HG02610 (cell line): Measurements from ENCODE around the gene SIRT4.
"Not testable (repeated sequence)": the region's sequence is repeated elsewhere in the genome, so short reads cannot be mapped to it uniquely, and the experiment has no call there.

Experiments used
- ATAC-seq: cut with Tn5 transposase; IDR thresholded peaks from one replicate; pipeline ENCODE4 v1.9.1; 2021; ENCODE audit warnings: mild to moderate bottlenecking, moderate library complexity; ENCODE audit not compliant: unreplicated experiment

Gene SIRT4

DNA sequence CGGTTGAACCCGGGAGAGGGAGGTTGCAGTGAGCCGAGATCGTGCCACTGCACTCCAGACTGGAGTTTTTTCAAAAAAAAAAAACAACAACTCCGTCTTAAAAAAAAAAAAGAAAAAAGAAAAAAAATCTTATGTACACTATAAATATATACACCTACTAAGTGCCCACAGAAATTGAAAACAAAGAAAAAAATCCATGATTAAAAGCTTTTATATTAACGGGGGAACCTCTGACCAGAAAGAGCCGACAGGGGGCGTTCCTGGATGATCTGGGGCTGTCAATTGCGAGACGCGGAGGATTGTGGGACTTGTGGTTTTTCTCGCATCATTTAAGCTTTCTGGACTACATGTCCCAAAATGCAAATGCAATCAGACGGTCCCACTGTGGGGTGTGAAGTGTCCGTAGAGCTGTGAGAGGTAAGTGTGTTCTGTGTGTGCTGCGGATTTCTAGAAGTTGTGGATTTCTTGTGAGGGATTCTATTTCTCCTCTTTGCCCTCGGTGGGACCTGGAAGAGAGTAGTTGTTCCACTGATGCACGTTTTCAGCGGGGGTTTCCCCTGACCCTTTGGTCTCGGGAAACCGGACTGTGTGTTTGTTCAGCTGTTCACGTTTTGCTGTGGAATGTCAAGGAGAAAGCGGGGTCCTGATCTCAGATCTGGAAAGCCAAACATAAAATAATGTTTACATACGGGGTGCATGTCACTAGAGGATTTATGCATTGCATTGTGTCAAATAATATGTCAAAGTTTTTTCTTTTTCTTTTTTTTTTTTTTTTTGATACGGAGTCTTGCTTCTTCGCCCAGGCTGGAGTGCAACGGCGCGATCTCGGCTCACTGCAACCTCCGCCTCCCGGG is at the start of gene SIRT4:
SIRT4 (plus strand) TSS at position 360 of the 854 bp plus-strand sequence. CDS start 1,241 bp downstream, outside the sequence.
- ATAC-seq, result peak; percentile 95

GRCh38 chr12:120253313-120253712 is 48.8 kb upstream of the SIRT4 start:
- ATAC-seq, result not testable (repeated sequence)

DNA sequence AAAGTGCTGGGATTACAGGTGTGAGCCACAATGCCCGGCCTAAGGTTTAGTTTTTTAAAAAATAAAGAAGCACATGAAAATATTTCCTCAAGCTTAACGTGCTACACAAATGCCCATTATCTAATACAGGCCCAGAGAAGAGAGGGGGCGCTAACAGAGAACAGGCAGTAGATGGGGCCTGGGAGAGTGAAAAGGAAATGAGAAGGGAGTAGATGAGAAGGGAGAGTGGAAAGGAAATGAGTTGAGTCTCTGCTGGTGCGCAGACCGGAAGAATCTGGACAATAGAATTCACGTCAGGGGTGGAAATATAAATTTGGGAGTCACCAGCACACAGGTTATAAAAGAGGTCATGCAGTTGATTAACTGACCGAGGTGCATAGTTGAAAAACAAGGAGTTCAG is 47.3 kb upstream of the SIRT4 start:
- no peak for ATAC-seq

DNA sequence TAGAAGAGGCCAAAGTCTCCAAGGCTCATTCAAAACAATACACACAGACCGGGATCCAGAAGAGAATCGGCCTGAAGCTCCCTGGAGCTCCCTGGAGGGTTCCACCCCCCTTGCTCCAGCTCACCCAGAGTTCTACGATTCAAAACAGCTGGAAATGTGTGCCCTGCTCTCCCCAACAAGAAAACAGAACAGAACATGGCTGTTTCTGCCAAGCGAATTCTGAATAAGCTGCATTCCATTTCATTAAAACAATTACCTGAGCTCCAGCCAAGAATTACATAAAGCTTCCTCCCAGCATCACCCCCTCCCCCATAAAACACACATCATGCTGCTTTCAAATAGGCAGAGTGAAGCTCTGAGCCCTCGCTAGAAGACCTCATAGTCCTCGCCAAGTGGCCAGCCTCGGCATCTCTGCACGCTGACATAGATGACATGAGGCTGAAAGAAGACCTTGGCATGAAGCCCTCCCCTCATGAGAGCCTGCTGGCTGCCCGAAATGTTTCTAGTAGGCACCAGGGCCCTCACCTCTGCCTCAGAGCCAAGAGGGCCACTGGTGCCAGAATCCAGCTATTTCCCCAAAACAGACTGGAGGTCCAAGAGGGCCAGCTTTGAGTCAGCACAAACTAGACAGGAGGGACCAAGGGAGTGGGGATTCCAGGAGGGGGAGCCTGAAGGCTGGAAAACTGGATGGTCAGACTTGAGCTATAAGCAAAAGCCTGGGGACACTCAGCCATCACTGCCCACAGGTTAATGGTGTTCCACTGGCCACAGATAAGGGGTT is 44.9 kb upstream of the SIRT4 start:
- ATAC-seq, result no peak

- ATAC-seq, result no peak
Observed at GRCh38 chr12:120258323-120258896, 43.7 kb upstream of the SIRT4 start.

- ATAC-seq, result no peak
Observed at GRCh38 chr12:120259418-120260202, 42.5 kb upstream of the SIRT4 start.

DNA sequence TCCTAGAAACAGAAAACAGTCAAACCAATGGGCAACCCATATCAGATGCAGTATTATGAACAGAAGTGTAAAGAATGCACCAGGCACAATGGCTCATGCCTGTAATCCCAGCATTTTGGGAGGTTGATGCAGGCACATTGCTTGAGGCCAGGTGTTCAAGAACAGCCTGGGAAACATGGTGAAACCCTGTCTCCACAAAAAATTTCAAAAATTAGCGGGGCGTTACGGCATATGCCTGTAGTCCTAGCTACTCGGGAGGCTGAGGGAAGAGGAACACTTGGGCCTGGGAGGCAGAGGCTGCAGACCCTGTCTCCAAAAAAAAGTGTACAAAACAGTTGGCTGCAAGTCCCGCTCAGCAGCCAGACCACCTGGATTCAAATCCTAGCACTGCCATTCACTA is 41.5 kb upstream of the SIRT4 start:
- ATAC-seq, result no peak

DNA sequence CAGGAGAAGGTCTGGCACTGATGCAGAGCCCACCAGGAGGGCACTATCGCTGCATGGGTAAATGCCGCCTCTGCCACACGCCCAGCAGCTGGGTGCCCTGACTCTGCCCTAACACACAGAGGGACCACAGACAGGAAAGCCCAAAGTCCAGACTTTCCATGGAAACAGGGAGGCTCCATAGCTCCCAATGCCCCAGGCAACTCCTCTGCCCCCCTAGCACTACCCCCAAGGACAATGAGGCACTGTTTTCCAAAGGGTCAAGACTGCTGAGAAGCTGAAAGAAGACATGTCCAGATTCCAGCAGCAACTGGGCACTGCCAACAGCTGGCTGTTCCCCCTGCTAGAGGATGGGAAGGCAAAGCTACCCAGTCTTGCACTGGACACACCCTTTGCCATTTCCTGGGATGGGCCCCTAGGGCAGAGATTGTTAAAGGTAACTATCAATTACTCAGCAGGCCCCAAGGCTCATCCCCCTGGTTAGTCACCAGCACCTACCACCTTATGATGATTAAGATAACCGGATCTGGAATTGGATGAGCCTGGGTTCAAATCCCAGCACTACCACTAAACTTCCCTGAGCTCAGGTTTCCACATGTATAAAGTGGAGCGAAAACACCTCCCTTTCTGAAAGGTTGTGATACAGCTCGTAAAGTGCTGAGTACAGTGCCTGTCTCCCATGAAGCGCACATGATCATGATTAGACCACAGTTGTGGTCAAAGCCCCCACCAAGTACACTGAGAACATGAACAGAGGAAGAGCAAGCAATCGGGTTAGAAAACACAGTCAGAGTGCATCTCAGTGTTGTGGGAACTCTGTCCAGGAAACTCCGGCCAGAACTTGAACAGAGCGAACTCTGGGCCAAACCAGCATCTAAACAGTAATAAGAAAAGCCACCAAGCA is 39.9 kb upstream of the SIRT4 start:
- ATAC-seq, result no peak

DNA sequence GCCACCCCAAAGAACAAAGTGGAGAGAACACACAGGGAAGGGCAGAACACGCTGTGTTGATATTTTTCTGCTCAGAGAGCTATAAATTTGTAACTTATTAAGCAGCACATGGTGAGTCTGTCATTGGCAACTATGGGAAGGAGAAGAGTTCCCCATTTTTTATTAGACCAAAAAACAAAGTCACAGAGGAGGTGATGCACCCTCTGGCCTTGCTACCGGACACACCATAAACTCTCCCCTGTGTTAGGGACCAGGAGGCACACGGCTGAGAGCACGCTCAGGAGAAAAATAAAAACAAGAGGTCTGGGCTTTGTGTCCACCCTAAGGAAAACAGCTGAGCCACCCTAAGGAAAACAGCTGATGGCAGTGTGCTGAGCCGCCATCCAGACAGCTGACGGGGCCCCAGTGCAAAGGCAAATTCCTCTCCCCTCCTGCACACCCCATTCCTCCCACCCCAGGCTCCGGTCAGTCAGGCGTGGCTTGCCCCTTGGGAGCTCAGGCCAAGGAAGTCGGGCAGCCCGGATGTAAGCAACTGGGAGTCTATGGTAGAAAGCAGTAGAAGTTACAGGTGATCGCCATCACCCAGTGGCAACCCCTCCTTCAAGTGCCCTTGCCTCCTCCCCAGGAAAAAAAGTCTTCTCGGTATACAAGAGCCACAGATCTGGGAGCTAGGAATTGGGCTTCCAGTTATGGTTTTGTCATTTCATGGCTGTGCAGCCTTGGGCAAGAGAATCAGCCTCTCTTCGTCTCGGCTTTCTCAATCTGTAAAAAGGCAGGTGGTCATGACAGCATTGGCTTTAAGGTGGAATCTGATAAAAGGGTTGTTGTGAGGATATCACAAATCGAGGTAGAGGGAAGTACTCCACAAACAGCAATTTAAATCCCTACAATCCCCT is 39.0 kb upstream of the SIRT4 start:
- no peak for ATAC-seq

DNA sequence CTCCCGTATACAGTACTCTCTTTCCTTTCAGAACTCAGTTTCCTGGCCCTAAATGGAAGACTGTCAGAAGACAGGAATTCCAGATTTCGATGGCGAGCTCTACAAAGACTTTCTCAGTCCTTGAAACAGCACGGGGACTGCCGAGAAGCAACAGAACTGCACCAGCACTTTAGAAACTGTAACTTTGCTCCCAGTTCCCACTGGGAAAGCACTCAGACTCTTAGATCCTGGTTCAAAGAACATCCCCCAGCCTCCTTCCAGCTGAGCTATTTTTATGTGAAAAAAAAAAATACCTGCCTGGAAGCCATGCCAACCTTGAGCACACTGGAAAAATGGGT is 38.4 kb upstream of the SIRT4 start:
- ATAC-seq, result no peak

DNA sequence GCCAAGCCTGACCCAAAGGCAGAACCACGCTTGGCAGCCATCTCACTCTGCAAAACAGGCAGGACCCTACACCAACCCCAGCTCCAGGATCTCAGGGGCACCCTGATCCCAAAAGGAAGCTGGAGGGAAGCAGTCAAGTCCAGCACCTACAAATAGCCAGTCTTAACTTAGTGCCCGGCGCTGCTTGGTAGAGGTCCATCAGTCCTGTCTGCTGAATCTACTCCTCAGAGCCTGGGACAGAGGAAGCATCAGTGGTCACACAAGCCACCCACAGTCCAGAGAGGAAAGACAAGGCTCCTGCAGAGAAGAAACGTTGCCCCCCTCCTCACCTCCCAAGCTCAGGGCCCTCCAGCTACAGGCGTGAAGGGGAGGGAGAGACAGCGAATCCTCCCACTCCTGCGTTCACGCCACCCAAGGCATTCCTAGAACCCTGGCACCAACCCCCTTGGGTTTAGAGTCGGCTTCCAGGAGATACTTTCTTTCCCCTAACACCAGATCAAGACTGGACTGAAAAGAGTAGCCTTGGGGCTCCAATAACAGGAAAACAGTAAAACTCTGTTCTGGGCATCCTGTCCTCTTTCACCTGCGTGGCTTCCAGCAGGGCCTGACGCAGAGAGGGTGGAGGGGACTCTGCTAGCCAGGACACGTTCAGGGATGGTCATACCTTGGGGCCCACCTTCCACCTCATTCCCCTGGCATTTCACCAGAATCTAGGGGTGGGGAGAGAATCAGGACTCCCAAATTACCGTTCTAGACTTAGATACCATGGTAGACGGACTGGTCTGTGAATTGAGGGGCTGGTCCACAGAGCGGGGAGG is 37.8 kb upstream of the SIRT4 start:
- no peak for ATAC-seq

DNA sequence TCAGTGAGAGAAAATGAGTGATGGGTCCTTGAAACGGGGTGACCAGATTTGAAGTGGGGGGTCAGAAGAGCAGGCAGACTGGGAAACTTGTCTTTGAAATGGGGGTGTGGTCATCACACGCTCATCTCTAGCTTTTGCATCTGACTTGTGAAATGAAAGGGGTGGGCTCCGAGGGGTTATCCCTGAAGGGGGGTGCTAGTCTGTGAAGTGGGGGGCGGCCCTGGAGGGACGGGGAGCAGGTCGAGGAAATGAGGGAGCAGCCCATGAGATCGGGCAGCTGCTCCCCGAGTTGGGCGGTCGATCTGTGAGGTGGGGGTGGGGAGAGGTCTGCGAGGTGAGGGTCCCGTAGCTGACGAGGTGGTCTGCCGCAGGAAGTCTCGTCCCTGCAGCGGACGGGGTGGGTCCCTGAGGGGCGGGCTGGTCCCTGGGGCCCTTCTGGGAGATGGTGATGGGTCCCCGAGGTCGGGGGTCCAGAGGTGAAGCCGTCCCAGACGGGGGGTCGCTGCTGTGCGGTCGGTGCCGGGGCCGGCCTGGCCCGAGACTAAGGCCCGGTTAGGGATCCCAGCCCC is 37.1 kb upstream of the SIRT4 start:
- no peak for ATAC-seq

DNA sequence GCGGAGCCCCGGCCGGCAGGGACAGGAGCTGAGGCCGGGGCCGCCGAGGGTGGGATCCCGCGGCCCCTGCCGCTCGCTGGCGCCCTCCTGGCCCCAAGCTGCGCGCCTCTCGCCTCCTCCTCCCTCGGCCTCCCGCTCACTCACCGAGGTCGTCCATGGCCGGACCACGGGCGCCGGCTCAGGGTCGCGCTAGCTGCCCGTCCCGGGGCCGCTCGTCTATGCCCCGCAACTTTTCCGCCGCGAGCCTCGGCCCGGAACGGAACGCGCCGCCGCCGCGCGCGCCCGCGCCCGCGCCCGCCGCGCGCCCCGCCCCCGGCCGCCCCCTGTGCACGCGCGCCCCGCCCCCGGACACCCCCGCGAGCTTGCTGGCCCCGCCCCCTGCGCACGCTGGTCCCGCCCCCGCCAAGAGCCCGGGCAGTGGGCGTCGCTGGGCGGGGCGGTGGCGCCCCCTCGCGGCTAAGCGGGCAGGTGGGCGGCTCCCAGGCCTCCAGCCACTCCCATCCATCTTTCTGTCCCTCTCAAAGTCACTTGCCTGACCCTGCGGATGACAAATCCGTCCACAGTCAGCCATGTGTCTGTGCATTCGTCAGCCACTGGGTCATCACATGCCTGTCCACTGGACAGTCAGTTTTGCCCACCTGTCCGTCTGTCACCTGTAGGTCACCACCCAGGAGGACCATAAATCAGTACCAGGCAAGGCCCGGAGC is 36.5 kb upstream of the SIRT4 start, which contains the start of gene PXN:
PXN (minus strand) TSS at position 258 of the 707 bp plus-strand sequence; CDS start at position 157, 101 bp downstream.
- ATAC-seq, result peak; percentile 65

DNA sequence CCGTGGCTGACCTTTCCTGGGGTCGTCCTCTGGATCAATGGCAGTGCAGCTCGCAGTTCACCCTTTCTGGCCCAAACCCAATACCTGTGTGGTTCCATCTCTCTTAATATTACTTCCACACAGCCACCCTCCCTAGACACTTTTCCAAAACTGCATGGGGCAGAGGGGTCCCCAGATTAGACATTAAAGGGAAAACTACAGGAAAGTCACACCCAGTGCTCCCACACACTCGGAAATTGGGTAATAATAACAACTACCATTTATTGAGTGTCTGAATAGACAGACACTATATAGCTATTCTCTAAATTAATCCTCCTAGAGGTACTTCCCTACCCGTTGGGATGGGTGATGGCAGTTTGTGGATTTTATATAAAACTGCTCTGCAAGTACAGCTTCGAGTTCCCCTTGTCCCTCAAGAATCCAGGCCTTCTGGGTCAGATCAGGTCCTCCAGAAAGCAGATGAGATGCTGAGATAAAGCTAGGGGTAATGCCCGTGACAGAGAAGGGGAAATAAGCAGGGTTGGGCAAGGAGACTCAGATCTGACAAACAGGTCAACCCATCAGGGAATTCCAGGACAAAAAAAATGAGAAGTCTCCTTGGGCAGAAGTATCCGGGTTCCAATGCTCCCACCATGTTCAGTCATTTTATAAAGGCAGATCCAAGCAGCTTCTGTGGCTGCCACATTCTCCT is 35.8 kb upstream of the SIRT4 start:
- no peak for ATAC-seq

GRCh38 chr12:120267736-120268135 is 34.4 kb upstream of the SIRT4 start:
- no peak for ATAC-seq

GRCh38 chr12:120276734-120277133 is 25.4 kb upstream of the SIRT4 start:
- no peak for ATAC-seq
